HEK293 (cell line): ENCODE data around the gene CCDC117.

Source experiments
- KLF16 ChIP-seq: fragments of 450-650 bp; formaldehyde crosslinking; IDR thresholded peaks from 2 replicates; pipeline ENCODE4 v1.5.1; 2017; ENCODE audit warnings: missing biosample characterization, missing genetic modification characterization
- YY1 ChIP-seq: fragments of 450-650 bp; formaldehyde crosslinking; IDR thresholded peaks from 2 replicates; pipeline ENCODE4 v1.5.1; 2018; ENCODE audit warnings: missing biosample characterization, missing genetic modification characterization
- ZBTB17 ChIP-seq: fragments of 450-650 bp; formaldehyde crosslinking; IDR thresholded peaks from 2 replicates; pipeline ENCODE4 v1.5.1; 2016; ENCODE audit warnings: missing biosample characterization, missing genetic modification characterization
- ZBTB7A ChIP-seq: fragments of 450-650 bp; formaldehyde crosslinking; IDR thresholded peaks from 2 replicates; pipeline ENCODE4 v1.5.1; 2016; ENCODE audit warnings: low read depth, missing biosample characterization, missing genetic modification characterization
- ZNF138 ChIP-seq: fragments of 450-650 bp; formaldehyde crosslinking; IDR thresholded peaks from 2 replicates; pipeline ENCODE4 v1.5.1; 2016; ENCODE audit warnings: missing biosample characterization, missing genetic modification characterization, borderline replicate concordance
- ZNF16 ChIP-seq: fragments of 450-650 bp; formaldehyde crosslinking; IDR thresholded peaks from 2 replicates; pipeline ENCODE4 v1.5.1; 2016; ENCODE audit warnings: low read depth, missing biosample characterization, missing genetic modification characterization
- ZNF274 ChIP-seq, 2 experiments: fragments of 200-500 bp in 1 of 2; fragments of 450-650 bp in 1 of 2; sonication (Bioruptor generic) in 1 of 2; formaldehyde crosslinking in 1 of 2; IDR thresholded peaks; 2 replicates each; pipeline versions ENCODE4 v1.5.1 to v1.6.1; 2014 to 2016; ENCODE audit warnings: borderline replicate concordance in 1 of 2, inconsistent platforms in 1 of 2, low read length in 1 of 2, missing biosample characterization in 1 of 2, missing genetic modification characterization in 1 of 2
- TF ChIP-seq, protein P1 (sequence below): fragments of 450-650 bp; formaldehyde crosslinking; IDR thresholded peaks from 2 replicates; pipeline ENCODE4 v1.5.1; 2016; ENCODE audit warnings: missing biosample characterization, missing genetic modification characterization
- TF ChIP-seq, protein P2 (sequence below): fragments of 450-650 bp; formaldehyde crosslinking; IDR thresholded peaks from 2 replicates; pipeline ENCODE4 v1.5.1; 2017; ENCODE audit warnings: missing biosample characterization, missing genetic modification characterization
- TF ChIP-seq, protein P3 (sequence below): sonication (generic); formaldehyde crosslinking; IDR thresholded peaks from 2 replicates; pipeline ENCODE4 v1.8.1; 2022; ENCODE audit warnings: mild to moderate bottlenecking, moderate library complexity, missing genetic modification reagents

DNA sequence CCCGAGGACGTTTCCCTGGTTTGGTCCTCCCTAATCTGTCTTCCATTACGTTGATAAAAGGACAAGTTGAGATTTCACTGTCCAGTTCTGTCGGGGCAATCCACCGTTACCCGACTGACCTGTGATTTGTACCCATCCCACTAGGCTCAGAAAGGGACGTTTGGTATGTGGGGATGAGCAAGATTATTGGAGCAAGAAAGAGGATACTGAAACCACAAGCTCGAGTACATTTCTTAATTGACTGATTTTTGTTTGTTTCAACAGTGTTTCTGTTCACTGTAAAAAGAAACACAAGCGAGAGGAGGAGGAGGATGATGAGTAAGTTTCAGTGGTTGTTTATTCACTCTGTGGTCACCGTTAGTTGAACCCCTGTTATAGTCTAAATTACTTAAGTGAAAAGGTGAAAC, 969 bp downstream of the CCDC117 start:
- no peak for TF ChIP-seq ZBTB7A (tag by site-specific recombination)
- TF ChIP-seq, protein P1, sequence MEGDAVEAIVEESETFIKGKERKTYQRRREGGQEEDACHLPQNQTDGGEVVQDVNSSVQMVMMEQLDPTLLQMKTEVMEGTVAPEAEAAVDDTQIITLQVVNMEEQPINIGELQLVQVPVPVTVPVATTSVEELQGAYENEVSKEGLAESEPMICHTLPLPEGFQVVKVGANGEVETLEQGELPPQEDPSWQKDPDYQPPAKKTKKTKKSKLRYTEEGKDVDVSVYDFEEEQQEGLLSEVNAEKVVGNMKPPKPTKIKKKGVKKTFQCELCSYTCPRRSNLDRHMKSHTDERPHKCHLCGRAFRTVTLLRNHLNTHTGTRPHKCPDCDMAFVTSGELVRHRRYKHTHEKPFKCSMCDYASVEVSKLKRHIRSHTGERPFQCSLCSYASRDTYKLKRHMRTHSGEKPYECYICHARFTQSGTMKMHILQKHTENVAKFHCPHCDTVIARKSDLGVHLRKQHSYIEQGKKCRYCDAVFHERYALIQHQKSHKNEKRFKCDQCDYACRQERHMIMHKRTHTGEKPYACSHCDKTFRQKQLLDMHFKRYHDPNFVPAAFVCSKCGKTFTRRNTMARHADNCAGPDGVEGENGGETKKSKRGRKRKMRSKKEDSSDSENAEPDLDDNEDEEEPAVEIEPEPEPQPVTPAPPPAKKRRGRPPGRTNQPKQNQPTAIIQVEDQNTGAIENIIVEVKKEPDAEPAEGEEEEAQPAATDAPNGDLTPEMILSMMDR (tag by site-specific recombination) = no peak
- TF ChIP-seq KLF16 (tag by site-specific recombination) = no peak
- TF ChIP-seq ZNF16 = no peak
- no peak for TF ChIP-seq ZBTB17
- TF ChIP-seq YY1 = no peak
- TF ChIP-seq, protein P2, sequence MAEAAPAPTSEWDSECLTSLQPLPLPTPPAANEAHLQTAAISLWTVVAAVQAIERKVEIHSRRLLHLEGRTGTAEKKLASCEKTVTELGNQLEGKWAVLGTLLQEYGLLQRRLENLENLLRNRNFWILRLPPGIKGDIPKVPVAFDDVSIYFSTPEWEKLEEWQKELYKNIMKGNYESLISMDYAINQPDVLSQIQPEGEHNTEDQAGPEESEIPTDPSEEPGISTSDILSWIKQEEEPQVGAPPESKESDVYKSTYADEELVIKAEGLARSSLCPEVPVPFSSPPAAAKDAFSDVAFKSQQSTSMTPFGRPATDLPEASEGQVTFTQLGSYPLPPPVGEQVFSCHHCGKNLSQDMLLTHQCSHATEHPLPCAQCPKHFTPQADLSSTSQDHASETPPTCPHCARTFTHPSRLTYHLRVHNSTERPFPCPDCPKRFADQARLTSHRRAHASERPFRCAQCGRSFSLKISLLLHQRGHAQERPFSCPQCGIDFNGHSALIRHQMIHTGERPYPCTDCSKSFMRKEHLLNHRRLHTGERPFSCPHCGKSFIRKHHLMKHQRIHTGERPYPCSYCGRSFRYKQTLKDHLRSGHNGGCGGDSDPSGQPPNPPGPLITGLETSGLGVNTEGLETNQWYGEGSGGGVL (tag by site-specific recombination) = no peak
- TF ChIP-seq ZNF138 (tag by site-specific recombination) = no peak
- TF ChIP-seq ZNF274 (IDR thresholded peaks at IDR 0.05; ENCODE audit: low read length) = no peak
- no peak for TF ChIP-seq ZNF274 (tag by site-specific recombination; IDR thresholded peaks at IDR 0.05; ENCODE audit: borderline replicate concordance)
- TF ChIP-seq, protein P3, sequence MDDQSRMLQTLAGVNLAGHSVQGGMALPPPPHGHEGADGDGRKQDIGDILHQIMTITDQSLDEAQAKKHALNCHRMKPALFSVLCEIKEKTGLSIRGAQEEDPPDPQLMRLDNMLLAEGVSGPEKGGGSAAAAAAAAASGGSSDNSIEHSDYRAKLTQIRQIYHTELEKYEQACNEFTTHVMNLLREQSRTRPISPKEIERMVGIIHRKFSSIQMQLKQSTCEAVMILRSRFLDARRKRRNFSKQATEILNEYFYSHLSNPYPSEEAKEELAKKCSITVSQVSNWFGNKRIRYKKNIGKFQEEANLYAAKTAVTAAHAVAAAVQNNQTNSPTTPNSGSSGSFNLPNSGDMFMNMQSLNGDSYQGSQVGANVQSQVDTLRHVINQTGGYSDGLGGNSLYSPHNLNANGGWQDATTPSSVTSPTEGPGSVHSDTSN = no peak
